Mucosa of rectum (tissue), 2 donors: Measurements from ENCODE around the gene NGLY1.

Source experiments
- H3K27ac ChIP-seq, 2 donors: one replicate each; pipeline ENCODE4 v1.7.0; 2013; ENCODE audit warnings: inconsistent platforms in 2 of 2, low read depth in 2 of 2, low read length in 2 of 2
- H3K27me3 ChIP-seq, 2 donors: one replicate each; pipeline ENCODE4 v1.7.0; 2013; ENCODE audit warnings: low read length in 2 of 2; ENCODE audit not compliant: control insufficient read depth in 2 of 2, insufficient read depth in 2 of 2
- H3K36me3 ChIP-seq, 2 donors: one replicate each; pipeline ENCODE4 v1.7.0; 2013; ENCODE audit warnings: low read length in 2 of 2; ENCODE audit not compliant: control insufficient read depth in 2 of 2, insufficient read depth in 2 of 2
- H3K4me1 ChIP-seq, 2 donors: one replicate each; pipeline ENCODE4 v1.7.0; 2013; ENCODE audit warnings: low read length in 2 of 2, mild to moderate bottlenecking in 1 of 2; ENCODE audit not compliant: control insufficient read depth in 2 of 2, insufficient read depth in 2 of 2
- H3K4me3 ChIP-seq, 2 donors: one replicate each; pipeline ENCODE4 v1.7.0; 2013; ENCODE audit warnings: low read length in 2 of 2
- H3K9ac ChIP-seq, 2 donors: one replicate each; pipeline ENCODE4 v1.7.0; 2013; ENCODE audit warnings: low read length in 2 of 2, low read depth in 1 of 2, mild to moderate bottlenecking in 1 of 2
- H3K9me3 ChIP-seq, 2 donors: one replicate each; pipeline ENCODE4 v1.7.0; 2013; ENCODE audit warnings: low read length in 2 of 2; ENCODE audit not compliant: control insufficient read depth in 2 of 2
- donor health status: healthy.
- donor health status: Normal muscosa, but diverticular disease.

The NGLY1 gene

GRCh38 chr3:25784971-25785370, 1.7 kb upstream of the NGLY1 start:
- H3K9me3 ChIP-seq: no peaks in the 10 kb centered on the region
- H3K4me3 ChIP-seq: no peak overlapping the region
- no peaks in the 10 kb centered on the region for H3K27me3 ChIP-seq
- H3K9ac ChIP-seq: no peak overlapping the region
- no peaks in the 10 kb centered on the region for H3K36me3 ChIP-seq
- no peak overlapping the region for H3K27ac ChIP-seq
- H3K4me1 ChIP-seq: peaks cover 6 to 28% of the 10 kb centered on the region in 2 donors

- Histone ChIP-seq H3K27ac (peak overlapping the region; percentile 75 to 80), H3K9ac (peak overlapping the region; percentile 60 to 86), H3K36me3 (no peaks in the 10 kb centered on the region), H3K4me3 (peak overlapping the region; percentile 75 to 89), H3K4me1 (peaks cover 6 to 28% of the 10 kb centered on the region in 2 donors), H3K27me3 (no peaks in the 10 kb centered on the region), H3K9me3 (no peaks in the 10 kb centered on the region)
These were observed 644 bp upstream of the NGLY1 start for GRCh38 chr3:25783661-25784512.

GRCh38 chr3:25782636-25782937, 656 bp downstream of the NGLY1 start:
- H3K4me1 ChIP-seq: peaks cover 6 to 23% of the 10 kb centered on the region in 2 donors
- peak overlapping the region; percentile 88 to 89 for H3K27ac ChIP-seq
- H3K36me3 ChIP-seq: peaks cover 5 to 6% of the 10 kb centered on the region in 2 donors
- H3K27me3 ChIP-seq: no peaks in the 10 kb centered on the region
- peak overlapping the region; percentile 61 to 83 for H3K9ac ChIP-seq
- peak overlapping the region; percentile 71 to 82 for H3K4me3 ChIP-seq
- H3K9me3 ChIP-seq: no peaks in the 10 kb centered on the region

GRCh38 chr3:25781758-25782594, 1.3 kb downstream of the NGLY1 start:
- no peaks in the 10 kb centered on the region for H3K9me3 ChIP-seq
- H3K27ac ChIP-seq: peak overlapping the region; percentile 18 to 88
- H3K4me3 ChIP-seq: peak overlapping the region; percentile 71 to 82
- H3K27me3 ChIP-seq: no peaks in the 10 kb centered on the region
- H3K36me3 ChIP-seq: peaks cover 9% of the 10 kb centered on the region in 2 donors
- H3K9ac ChIP-seq: peak overlapping the region; percentile 61 to 83
- peaks cover 6 to 18% of the 10 kb centered on the region in 2 donors for H3K4me1 ChIP-seq

GRCh38 chr3:25781145-25781757, 2.0 kb downstream of the NGLY1 start:
- H3K27ac ChIP-seq: peak overlapping the region in 1 of 2 donors; percentile 28
- peaks cover 6 to 12% of the 10 kb centered on the region in 2 donors for H3K4me1 ChIP-seq
- H3K9me3 ChIP-seq: no peaks in the 10 kb centered on the region
- H3K9ac ChIP-seq: no peak overlapping the region
- H3K27me3 ChIP-seq: no peaks in the 10 kb centered on the region
- H3K36me3 ChIP-seq: peaks cover 15 to 16% of the 10 kb centered on the region in 2 donors
- no peak overlapping the region for H3K4me3 ChIP-seq

- no peak overlapping the region for H3K27ac ChIP-seq
- peaks cover 20% of the 10 kb centered on the region in 2 donors for H3K36me3 ChIP-seq
- no peaks in the 10 kb centered on the region for H3K27me3 ChIP-seq
- H3K9ac ChIP-seq: no peak overlapping the region
- no peaks in the 10 kb centered on the region for H3K9me3 ChIP-seq
- no peak overlapping the region for H3K4me3 ChIP-seq
- H3K4me1 ChIP-seq: peaks cover 6 to 12% of the 10 kb centered on the region in 2 donors
These were observed 2.6 kb downstream of the NGLY1 start for GRCh38 chr3:25780618-25781017.

- Histone ChIP-seq H3K27me3 (no peaks in the 10 kb centered on the region), H3K36me3 (peaks cover 28 to 38% of the 10 kb centered on the region in 2 donors), H3K27ac (no peak overlapping the region), H3K9me3 (no peaks in the 10 kb centered on the region), H3K4me3 (no peak overlapping the region), H3K4me1 (no peaks in the 10 kb centered on the region), H3K9ac (no peak overlapping the region)
These were observed 7.3 kb downstream of the NGLY1 start for GRCh38 chr3:25775936-25776335.

GRCh38 chr3:25768851-25769250, 14.4 kb downstream of the NGLY1 start:
- H3K27me3 ChIP-seq: no peaks in the 10 kb centered on the region
- no peaks in the 10 kb centered on the region for H3K9me3 ChIP-seq
- H3K36me3 ChIP-seq: peaks cover 6 to 7% of the 10 kb centered on the region in 2 donors
- no peak overlapping the region for H3K27ac ChIP-seq
- H3K4me3 ChIP-seq: no peak overlapping the region
- H3K4me1 ChIP-seq: no peaks in the 10 kb centered on the region
- H3K9ac ChIP-seq: no peak overlapping the region

- Histone ChIP-seq H3K4me3 (no peak overlapping the region), H3K27me3 (no peaks in the 10 kb centered on the region), H3K9ac (no peak overlapping the region), H3K9me3 (no peaks in the 10 kb centered on the region), H3K36me3 (peaks cover 25 to 30% of the 10 kb centered on the region in 2 donors), H3K4me1 (no peaks in the 10 kb centered on the region), H3K27ac (no peak overlapping the region)
These were observed 31.5 kb downstream of the NGLY1 start for GRCh38 chr3:25751725-25752124.

- Histone ChIP-seq H3K9ac (no peak overlapping the region), H3K27me3 (no peaks in the 10 kb centered on the region), H3K9me3 (no peaks in the 10 kb centered on the region), H3K4me3 (no peak overlapping the region), H3K4me1 (no peaks in the 10 kb centered on the region), H3K27ac (no peak overlapping the region), H3K36me3 (peaks cover 24 to 29% of the 10 kb centered on the region in 2 donors)
These were observed 32.2 kb downstream of the NGLY1 start for GRCh38 chr3:25751048-25751447.
